SIG-M5 treated with dmso at 0.1 percent for 504 hours (cell line): Measurements from ENCODE around the gene METTL1.

ENCODE experiments used
- DNase-seq: peaks from one replicate; lab custom pipeline; 2025; ENCODE audit not compliant: unreplicated experiment; lab: John Stamatoyannopoulos, UW

METTL1 gene

DNA sequence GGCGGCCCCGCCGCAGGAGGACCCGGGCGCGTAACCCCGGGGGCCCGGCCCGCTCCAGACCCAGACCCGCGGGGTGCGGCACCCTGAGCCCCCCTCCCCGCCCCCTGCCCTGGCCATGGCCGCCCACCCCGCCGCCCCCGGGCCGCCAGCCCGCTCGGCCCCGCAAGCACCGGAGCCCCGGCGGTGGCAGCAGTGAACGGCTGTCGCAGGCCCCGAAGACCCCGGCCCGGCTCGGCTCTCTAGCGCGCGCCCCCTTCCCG, 16.8 kb downstream of the METTL1 start:
- DNase-seq: no peak

DNA sequence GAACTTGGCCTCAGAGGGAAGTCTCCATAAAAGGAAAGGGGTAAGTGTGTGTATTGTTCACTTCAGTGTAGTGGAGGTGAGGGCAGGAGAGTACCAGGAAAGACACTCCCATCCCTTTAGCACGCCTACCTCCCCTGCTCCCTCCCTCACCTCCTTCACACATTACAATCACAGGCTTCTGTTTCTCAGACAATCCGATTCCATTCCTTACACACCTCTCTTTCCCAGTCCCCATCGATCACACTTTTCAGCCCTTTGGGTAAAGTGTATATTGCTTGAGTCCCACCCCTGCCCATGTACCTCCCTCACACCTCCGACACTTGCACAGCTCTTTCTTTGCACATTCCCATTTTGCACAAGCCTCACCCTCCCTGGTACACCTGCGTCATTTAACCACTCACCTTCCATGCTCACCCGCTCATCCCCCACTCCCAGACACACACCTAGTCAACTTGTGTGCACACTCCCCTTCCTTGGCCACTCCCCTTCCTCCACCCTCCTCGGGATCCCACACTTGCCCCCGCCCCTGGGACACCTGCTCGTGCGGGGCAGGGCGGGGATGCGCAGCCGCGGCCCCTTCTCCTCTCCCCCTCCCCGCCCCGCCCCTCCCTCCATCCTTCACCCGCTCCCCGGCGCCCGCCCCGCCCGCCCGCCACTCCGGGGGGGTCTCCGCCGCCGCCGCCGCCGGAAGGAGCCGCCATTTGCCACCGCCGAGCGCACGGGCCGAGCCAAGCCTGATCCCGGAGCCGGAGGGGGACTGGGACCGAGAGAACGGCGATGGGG, 17.3 kb downstream of the METTL1 start, which contains the start of gene MARCHF9:
Gene MARCHF9, plus strand, starts transcription at position 693 of the 783 bp plus-strand sequence. CDS start 426 bp downstream, outside the sequence.
- peak; percentile 78 for DNase-seq

DNA sequence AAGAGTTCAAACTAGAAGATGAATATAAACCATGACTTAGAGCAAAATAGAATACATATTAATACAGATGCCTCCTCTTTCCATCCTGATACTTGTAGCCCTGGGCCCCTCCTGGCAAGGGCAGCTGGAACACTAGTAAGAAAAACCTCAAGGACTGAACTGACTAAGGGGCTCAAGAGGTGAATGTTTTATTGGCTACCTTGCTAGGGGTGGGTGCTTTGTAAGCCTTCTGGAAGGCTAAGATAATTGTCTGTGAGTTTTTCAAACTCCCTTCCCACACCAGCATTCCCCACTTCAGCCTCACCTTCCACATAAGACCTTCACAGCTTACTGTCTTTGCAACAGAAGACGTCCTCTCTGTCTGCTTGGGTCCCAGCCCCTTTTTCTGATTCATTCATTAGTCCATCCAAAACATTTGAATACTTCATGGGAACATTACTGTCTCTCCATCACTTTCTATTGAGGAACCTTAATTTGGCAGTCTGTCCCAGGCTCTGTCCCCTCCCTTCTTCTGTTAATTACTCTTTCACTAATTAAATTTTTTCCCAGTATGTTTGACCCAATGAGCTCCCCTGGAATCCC, 18.1 kb downstream of the METTL1 start:
- DNase-seq: no peak

DNA sequence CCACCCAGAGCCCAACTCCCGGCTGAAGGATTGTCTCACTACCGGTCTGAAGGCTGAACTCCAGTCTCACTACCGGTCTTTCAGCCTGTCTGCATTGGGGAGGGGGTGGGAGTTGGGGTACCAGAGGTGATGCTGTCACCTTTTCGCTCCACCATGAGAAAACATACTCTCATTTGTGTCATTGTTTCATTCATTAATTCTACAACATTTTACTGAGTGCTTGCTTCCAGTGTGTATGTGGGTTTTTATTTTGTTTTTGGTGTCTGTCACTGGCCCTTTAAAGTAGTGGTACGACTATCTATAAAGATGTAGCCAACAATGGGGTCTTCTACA, 19.3 kb downstream of the METTL1 start:
- DNase-seq: no peak

DNA sequence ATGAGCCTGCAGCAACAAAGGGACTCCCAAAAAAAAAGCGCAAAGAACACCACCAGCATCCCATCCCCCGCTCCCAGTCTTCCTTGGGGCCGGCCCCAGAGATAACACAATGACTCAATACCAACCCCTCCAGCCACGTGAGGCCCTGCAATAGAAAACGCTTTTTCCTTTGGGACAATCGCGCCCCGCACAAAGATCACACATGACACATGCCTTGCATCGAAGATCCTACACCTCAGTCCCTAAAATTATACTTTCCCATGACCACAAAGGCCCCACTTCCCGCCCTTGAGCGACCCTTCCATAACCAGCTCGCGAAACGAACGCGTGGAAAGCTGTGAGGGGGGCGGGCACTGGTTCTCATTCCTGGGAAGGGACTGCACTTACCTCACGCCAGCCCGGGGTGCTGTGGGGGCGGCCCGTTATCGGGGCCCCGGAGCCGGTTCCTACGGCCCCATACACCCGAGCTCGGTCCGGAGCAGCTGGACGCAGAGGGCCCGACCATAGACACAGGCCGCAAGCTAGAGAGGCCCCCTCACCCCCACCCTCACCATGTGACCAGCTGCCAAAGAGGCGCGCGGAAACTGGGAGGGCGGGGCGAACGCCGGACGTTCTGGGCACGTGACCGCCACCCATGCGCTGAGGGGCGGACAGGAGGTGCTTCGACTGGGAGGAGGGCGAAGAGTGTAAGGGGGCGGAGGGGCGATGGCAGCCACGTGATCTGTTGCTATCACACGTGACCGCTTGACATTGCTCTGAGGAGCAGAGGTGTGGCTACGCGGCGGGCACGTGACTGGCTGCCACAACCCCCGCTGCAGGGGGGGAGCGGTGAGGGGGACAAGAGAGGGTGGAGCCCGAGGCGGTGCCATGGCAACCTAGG, 19.9 kb downstream of the METTL1 start, which contains the start of gene CDK4:
Gene CDK4, minus strand, starts transcription at position 523 of the 880 bp plus-strand sequence. CDS start 593 bp downstream, outside the sequence.
- peak; percentile 100 for DNase-seq

DNA sequence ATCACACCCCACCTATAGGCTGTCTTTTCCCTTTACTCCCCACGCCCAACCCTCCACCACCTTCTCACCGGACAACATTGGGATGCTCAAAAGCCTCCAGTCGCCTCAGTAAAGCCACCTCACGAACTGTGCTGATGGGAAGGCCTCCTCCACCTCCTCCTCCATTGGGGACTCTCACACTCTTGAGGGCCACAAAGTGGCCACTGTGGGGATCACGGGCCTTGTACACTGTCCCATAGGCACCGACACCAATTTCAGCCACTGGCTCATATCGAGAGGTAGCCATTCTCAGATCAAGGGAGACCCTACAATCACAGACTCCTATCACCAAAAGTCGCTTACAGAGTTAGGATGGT, 20.5 kb downstream of the METTL1 start:
- no peak for DNase-seq

DNA sequence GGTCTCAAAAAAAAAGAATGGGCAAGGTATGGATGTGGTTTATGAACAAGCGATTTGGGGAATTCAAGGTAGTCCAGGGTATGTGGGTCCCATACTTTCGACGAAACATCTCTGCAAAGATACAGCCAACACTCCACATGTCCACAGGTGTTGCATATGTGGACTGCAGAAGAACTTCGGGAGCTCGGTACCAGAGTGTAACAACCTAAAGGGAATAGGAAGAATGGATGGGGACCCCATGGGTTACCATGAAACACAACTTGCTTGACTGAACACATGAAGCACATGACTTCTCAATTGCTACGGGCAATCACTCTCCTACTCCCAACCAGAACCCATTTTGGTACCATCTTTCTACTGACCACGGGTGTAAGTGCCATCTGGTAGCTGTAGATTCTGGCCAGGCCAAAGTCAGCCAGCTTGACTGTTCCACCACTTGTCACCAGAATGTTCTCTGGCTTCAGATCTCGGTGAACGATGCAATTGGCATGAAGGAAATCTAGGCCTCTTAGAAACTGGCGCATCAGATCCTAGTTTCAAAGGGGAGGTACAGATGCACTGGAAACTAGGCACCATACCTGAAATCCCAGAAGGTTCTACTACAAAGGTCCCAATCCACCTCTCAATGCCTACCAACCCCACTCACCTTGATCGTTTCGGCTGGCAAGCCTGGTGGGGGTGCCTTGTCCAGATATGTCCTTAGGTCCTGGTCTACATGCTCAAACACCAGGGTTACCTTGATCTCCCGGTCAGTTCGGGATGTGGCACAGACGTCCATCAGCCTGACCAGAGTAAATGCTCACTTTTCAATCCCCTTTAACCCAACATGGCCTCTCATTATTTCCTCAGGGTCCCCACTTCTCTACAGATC, 21.1 kb downstream of the METTL1 start:
- DNase-seq: no peak

DNA sequence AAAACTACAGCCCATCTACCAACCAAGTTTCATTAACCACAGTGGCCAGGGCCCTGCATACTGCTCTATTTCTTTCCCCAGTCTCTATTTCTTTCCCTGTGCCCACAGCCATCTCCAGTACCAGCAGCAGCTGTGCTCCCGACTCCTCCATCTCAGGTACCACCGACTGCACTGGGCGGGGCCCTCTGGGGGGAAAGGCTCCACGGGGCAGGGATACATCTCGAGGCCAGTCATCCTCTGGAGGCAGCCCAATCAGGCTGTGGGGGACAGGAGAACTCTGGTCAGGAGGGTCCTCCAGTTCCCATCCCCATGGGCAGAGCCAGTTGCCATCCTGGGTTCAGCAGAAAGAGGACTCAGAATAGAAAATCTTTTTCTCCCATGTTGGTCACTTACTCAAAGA, 22.8 kb downstream of the METTL1 start:
- no peak for DNase-seq

DNA sequence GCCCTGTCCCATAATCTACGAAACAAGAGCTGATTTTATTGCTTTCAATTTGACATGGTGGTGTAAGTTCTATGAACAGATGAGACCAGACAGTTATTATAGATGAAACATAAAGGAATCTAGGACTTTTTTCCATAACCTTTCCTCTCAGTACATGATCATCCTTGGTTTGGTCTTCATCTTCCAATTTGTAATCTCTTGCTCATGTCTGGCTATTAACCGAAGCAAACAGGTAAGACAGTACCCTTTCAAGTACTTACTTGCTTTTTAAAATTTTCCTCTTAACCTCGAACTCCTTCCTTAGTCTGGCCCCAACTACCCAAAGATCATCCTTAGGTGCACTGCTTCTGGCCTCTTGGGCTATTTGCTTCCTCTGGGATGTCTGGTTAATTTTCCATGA, 25.9 kb downstream of the METTL1 start:
- DNase-seq: no peak

DNA sequence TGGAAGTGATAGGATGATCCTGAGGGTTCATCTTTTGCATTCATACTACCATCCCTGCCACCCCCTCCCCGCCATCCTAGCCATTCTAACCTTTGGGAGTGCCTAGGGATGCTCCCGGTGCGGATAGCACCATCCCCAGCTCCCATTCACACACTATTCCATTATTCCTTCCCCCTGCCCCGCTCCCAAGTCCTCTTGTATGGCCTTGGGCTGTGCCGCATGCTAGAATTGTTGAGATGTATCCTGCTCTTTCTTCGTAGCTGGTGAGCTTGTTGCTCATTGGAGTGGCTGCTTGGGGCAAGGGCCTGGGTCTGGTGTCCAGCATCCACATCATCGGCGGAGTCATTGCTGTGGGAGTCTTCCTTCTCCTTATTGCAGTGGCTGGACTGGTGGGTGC, 26.4 kb downstream of the METTL1 start:
- DNase-seq: no peak

DNA sequence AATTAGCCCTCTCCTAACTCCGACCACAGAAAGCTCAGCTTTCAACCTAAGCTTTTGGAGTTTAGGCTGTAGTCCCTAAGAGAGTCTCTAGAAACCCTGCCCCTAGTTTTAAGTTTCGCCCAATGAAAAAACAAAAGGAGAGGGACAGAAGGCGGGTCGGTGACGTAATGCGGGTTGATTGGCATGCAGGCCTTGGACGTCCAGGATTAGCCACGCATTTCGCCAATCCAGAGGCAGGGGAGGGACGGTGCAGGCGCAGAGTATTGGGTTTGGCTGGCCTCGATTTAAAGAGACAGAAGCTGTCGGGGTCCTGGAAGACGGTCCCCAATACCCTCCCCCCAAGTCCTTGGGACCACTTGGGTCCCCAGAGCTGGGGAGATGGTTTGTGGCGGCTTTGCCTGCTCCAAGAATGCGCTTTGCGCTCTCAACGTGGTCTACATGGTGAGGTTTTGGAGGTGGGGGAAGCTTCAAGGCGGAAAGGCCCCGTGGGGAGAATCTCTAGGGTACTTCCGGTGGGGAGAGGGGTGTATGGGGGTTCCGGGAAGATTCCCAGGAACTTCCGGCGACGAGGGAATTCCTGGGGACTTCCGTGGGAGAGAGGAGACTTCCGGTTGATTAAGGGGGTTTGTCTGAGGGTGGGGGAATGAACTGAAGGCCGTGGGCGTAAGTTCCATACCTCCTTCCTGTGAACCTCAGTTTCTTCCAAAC, 27.0 kb downstream of the METTL1 start, which contains the start of gene TSPAN31:
Gene TSPAN31, plus strand, starts transcription at position 263 of the 708 bp plus-strand sequence. Its CDS starts 116 bp downstream, at position 379.
- DNase-seq: peak; percentile 100

DNA sequence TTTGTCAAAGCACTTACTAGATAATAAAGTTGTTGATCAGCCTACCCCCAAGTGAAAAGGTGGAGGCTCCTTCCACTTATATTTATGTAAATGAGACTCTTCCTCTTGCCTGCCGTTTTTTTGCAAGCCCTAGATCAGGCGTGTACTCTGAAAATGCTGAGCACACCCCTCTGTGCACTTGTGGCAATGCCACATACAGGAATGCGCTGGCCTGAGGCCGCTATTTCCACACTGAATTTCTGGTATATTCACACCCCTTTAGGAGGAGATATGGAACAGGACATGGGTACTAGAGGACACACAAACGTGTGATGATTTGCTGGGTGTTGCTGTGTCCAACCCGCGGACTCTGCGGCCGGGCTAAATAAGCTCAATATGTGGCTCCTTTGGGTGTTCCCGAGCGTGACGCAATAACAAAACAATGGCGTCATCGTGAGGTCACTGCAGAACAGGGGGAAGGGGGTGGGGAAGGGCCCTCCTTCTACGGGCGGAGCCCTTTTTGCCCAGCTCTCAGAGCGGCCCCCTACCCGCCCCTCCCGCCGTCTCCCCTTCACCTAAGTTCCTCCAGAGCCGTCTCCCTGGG, 27.6 kb downstream of the METTL1 start:
- peak; percentile 58 for DNase-seq

DNA sequence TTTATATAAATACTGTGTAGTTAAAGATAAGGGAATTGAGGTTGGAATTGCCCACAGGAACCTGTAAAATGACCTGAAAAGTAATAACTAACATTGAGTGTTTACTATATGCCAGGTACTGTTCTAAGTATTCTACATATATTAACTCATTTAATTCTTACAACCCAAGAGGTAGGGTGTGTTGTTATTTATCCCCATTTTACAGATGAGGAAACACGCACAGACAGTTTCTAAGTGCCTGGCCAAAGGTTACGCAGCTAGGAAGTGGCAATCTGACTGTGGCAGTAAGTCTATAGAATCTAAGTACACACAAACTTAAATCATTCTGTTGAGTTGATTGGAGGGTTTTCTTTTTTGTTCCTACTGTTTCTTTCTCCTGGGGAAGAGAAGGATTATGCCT, 28.1 kb downstream of the METTL1 start:
- DNase-seq: no peak

DNA sequence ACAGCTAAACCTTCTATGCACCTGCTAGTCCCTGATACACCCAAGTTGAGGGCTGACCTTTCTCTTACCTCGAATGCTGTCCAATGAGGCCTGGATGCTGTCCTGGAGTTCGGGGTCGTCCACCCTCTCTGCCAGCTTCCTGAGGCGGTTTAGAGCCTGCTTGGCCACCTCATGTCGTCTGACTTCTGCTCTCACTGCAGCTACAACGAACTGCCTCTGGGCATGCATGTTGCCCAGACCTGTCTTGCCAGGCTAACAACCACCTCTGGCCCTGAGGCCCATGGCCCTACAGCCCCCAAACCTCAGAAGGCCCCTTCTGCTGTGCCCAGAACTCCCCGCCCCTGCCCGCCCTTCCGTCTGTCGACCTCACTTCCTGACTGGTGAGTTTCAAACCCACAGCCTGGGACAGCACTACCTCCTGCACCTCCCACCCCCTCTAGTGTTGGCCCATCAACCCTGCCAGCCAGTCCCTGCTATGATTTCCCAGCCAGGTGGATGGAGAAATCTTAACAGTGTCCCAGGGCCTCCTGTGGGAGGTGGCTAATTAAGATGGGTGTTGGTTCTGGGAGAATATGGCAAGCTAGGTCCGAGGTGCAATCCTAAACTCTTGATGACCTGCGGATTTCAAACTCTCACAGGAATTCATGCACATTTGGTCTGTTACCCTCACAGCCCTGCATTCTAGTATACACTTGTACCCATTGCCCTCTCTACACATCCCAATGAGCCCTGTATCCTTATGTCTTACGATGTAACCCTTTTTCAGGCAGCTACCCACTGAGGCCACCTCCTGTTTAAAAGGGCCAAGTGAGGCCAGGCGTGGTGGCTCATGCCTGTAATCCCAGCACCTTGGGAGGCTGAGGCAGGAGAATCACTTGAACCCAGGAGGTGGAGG, 29.8 kb downstream of the METTL1 start:
- DNase-seq: peak; percentile 80

DNA sequence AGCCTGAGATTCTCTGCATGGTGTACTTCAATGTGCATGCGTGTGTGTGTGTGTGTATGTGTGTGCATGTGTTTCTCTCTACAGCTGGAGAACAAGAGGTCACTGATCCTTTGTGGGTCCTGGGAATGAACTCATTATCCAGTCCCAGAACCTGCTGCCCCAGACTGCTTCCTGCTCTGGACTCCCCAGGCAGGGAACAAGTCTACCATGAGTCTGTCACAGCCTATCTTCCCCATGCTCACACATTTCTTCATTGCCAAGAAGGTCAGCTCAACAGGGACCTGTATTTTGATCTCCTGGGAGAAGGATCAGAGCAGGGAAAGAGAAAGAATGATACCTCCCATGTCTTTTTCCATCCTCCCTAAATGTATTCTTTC, 30.5 kb downstream of the METTL1 start:
- no peak for DNase-seq

DNA sequence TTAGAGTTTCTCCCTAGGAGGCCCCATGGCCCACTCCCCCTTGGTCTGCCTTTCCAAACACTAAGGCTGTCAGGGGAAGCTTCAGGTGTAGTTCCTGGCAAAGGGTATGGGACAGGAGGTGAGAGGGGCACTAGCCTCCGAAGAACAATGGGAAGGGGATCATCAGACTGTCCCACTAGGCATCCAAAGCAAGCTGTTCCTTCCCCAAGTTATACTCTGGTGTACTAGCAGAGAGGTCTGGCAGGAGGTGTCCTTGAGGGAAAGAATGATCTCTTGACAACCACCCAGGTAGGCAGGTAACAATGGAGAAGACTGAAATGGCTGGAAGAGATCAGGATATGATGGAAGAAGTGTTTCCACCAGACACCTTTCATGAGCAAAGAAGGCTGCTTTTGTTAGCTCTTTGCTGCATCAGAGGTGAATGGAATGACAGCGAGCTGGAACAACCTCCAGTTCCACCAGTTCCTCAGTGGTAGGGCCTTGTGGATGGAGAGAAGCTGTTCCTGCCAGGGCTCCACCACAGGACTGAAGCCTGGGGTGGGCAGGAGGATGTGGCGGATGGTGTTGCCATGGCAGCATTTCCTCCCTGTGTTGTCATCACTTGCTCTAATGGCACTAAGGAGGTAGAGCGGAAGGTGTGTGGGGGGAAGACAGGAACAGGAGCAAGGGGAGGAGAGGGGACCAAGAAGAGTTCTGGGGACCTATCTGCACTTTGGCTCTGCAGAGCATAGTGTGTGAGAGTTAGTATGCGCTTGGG, 31.1 kb downstream of the METTL1 start:
- peak; percentile 81 for DNase-seq

DNA sequence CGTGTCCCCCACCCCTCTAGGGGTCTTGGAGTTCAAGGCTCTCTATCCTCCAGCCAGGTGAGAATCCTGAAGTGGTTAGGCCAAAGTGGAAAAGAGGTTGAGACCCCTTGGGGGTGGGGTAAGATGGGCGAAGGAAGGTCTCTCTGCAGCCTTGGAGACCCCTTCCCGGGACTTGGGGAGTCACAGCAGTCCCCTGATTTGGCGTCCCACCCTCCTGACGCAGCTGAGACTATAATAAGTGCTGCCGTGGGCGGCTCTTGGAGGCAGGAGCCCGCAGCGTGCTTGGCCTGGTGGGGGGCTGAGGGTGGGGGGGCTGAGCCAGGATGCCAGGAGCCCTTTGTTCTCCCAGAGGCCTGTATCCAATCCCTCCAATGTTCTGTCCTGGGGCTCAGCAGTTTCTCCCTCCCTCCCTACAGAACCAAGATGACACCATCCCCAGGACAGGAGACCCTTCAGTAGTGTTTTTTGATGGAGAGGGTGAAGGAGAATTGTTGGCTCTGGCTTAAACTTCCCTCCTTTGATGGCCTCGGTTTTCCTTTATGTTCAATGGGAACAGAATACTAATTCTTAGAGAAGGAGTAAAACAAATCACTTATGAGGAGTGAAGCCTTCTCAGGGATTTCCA, 31.9 kb downstream of the METTL1 start:
- DNase-seq: no peak

DNA sequence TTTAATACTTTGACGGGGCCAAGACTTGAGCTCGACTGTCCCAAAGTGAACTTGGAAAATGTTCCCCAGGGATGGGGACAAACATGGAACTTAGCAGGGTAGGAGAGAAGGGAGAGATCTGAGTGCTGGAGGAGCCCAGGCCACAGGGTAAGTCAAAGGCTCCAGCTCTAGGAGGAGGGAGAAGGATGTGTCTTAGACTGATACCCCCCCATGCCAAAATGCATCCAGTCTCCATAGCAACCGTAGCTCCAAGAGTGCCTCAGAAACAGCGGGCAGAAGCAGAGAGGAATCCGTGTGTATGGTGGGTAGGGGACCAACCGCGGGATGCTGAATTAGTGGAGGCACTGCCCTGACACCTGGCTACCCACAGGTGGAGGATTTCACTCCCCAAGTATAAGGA, 32.5 kb downstream of the METTL1 start:
- no peak for DNase-seq
